Stimulated activated CD8-positive, alpha-beta memory T cell treated with anti-CD3 and anti-CD28 coated beads, Interleukin-4, amount 100 ng/mL, for 24 hours (primary cell): ENCODE data around the gene CALR3.
"Not testable (repeated sequence)": the region's sequence is repeated elsewhere in the genome, so short reads cannot be mapped to it uniquely, and the experiment has no call there.

Experiments
- DNase-seq: peaks from one replicate; pipeline ENCODE4 v3.0.0-alpha.2; 2020; ENCODE audit warnings: low read depth

The CALR3 gene

GRCh38 chr19:16496613-16496983, 631 bp upstream of the CALR3 start:
- no peak for DNase-seq

DNA sequence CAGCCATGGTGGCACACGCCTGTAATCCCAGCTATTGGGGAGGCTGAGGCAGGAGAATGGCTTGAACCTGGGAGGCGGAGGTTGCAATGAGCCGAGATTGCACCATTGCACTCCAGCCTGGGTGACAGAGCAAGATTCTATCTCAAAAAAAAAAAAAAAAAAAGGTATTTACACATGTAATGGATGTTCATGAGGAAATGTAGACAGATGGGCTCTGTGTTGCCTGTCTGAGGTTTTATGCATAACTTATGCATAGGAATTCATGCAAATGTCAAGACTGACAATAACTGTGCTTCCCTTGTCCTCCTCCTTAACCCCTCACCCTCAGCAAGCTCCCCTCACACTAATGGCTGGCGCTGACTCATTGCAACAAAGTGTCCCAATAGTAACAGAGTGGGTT, 9.5 kb downstream of the CALR3 start:
- not testable (repeated sequence) for DNase-seq

DNA sequence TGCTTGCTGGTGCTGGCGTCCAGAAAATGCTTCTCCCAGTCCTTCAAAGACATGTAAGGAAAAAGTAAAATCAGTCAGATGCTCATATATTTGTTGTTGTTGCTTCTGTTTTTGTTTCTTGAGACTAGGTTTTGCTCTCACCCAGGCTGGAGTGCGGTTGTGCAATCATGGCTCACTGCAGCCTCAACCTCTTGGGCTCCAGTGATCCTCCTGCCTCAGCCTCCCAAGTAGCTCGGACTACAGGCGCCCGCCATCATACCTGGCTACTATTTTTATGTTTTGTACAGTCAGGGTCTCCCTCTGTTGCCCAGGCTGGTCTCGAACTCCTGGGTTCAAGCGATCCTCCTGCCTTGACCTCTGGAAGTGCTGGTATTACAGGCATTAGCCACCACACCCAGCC, 13.2 kb downstream of the CALR3 start:
- DNase-seq: no peak

- DNase-seq: no peak
These were observed 18.7 kb downstream of the CALR3 start for GRCh38 chr19:16477311-16477710.

DNA sequence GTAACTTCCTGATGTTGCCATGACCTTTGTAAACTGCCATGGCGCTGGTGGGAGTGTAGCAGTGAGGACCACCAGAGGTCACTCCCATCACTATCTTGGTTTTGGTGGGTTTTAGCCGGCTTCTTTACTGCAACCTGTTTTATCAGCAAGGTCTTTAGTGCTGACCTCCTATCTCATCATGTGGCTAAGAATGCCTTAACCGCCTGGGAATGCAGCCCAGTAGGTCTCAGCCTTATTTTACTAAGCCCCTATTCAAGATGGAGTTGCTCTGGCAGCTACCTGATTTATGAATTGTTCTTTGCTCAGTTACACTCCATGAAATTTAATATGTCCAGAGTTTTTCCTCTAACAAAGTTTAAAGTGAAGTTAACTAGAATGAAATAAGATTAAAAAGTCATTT, 19.6 kb downstream of the CALR3 start:
- DNase-seq: no peak

DNA sequence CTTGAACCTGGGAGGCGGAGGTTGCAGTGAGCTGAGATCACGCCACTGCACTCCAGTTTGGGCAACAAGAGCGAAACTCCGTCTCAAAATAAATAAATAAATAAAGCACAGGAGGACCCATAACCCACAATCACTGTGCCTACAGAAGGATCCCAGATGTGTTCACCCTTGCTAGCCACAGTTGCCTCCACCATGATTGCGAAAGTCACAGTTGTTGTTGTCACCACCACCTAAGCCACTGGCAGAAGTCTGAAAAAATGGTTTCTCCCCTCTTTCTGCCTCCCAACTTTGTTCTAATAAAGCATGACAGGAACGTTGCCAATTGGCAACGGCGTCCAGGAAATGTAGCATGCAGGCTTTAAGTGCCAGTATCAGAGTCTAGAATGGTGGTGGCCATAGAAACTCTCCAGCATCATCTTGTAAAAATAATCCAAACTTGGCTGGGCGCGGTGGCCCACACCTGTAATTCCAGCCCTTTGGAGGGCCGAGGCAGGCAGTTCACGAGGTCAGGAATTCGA, 22.0 kb downstream of the CALR3 start:
- DNase-seq: no peak

DNA sequence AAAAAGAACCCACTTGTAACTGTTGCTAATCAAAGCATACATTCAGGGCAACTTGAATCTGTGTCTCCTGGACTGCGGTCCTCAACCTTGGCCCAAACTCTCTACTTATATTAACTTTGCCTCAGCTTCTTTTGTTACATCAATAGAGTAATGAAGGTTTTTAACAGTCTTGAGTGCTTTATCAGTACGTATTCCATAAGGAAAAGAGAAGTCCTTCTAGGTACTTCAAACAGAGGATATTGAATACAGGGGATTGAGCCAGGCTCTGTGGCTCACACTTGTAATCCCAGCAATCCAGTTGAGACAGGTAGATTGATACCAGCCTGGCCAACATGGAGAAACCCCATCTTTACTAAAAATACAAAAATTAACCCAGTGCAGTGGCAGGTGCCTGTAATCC, 23.0 kb downstream of the CALR3 start:
- no peak for DNase-seq

DNA sequence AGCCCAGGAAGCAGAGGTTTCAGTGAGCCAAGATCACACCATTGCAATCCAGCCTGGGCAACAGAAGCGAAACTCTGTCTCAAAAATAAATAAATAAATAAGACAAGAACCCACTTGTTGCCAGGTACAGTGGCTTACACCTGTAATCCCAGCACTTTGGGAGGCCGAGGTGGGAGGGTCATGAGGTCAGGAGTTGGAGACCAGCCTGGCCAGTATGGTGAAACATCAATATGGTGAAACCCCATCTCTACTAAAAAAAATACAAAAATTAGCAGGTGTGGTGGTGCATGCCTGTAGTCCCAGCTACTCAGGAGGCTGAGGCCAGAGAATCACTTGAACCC, 23.4 kb downstream of the CALR3 start:
- DNase-seq: not testable (repeated sequence)

GRCh38 chr19:16470911-16471811, 24.8 kb downstream of the CALR3 start:
- DNase-seq: no peak

- DNase-seq: no peak
These were observed 25.4 kb downstream of the CALR3 start for GRCh38 chr19:16470541-16470910.

DNA sequence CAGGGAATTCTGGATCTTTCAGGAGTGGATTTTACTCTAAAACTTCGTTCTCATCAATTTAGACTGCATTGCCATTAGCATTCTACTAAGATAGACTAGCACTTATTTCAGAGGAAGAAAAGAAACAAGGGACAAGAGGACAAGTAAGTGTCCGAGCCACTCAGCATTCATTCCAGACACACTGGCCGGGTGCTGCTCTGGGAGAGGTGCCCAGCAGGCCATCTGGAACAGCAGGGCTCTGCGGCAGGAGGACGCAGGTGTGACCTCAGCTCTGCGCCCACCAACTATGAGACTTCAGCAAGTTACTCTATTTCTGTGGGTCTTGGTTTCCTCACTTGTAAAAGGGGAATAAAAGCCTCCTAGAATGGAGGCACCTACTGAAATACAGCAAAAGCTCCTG, 28.4 kb downstream of the CALR3 start:
- DNase-seq: no peak

GRCh38 chr19:16466802-16467427, 29.1 kb downstream of the CALR3 start:
- not testable (repeated sequence) for DNase-seq

- no peak for DNase-seq
These were observed 30.7 kb downstream of the CALR3 start for GRCh38 chr19:16465239-16465638.

- DNase-seq: no peak
These were observed 31.9 kb downstream of the CALR3 start for GRCh38 chr19:16463991-16464575.

DNA sequence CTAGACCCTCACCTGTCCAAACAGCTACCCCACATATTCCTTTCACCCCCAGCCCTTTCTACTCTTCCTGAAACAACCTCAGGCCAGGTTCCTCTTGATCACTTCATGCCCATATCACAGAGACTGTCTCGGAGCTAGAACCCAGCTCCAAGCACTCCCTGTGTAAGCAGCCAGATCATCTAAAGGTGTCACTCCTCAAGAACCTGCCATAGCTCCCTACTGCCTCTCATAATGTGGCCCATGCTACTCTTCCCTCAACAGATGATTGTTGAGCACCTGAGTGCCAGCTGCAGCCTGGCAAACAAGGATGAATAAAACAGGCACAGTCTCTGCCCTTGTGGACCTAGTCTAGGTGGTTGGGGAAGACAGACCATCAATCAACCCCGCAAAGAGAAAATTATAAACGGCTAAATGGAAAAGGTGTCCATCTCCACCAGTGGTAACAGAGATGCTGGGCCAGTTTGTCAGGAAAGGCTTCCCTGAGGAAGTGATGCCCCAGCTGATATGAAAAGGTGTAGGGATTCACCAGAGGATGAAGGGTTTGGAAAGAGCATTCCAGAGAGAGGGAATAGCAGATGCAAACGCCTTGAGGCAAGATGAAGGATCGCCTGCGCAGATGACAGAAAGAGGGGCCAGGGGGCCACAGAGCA, 32.5 kb downstream of the CALR3 start:
- no peak for DNase-seq

DNA sequence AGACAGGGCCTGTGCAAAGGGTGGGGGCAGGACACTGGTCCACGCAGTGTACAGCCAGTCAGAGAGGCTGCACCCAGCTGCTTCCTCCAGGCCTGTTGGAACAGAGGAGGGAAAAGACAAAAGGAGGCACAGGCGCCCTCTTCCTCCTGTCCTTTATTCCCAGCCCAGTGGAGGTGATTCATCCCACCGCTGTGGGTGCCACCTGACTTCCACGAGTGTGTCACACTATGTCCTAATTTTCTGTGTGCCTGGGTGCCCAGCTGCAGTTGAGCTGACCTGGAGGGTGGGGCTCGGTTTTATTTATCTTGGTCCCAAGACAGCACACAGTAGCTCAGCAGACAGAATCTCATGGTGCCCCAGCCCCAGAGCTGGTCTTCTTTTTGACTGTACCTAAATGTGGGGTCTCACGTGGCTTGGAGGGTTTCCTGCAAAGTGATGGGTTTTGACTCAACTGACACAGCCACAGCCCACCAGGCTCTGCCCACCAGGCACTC, 33.2 kb downstream of the CALR3 start:
- no peak for DNase-seq

DNA sequence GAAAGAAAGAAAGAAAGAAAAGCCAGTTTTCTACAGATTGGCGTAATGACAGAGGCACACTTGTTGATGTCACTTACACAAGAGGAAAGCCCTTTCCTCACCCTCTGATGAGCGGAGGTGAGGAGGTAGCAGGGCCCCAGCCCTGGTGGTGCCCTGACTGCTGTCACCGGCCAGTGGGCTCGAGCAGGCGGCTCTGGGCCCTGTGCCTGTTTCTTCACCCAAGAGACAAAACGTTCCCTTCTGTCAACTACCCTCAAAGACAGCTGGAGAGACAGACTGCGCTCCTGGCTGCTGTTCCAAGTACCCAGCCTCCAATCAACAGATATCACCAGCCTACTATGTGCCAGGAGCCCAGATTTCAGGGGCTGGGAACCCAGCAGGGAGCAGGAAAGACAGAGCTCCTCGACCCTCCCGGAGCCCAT, 34.3 kb downstream of the CALR3 start:
- no peak for DNase-seq

DNA sequence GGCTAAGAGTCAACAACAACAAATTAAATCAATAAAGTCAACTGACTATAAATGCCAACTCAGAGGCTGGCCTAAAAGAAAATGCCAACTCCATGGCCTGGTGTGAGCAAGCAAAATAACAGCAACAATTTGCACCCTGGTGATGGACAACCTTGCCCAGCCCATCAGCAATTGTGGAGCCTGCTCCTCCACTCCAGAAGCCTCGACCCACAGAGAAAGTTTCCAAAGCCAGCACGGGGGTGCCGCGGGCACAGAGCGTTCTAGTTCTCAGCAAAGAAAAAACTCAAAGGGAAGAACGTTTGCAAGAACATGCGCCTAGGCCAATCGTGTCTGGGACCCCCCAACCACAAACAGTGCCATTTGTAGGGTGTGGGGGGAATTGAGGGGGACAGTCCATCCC, 35.5 kb downstream of the CALR3 start:
- no peak for DNase-seq

DNA sequence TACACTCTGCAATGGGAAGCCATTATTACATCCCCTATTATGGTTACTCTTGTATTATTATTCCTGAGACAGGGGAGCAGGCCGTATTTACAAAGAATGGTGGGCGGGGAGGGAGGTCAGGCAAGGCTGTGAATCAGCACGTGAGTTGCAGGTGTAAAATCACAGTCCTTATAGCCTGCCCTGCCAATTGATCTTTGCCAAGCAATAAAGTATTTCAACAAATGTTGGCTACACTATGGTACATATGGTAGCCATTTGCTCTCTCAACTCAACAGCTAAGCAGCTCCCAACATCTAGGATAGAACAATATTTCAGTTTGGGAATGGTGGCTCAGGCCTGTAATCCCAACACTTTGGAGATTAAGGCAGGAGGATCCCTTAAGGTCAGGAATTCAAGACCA, 36.3 kb downstream of the CALR3 start:
- DNase-seq: no peak

- no peak for DNase-seq
These were observed 37.3 kb downstream of the CALR3 start for GRCh38 chr19:16458391-16459341.

DNA sequence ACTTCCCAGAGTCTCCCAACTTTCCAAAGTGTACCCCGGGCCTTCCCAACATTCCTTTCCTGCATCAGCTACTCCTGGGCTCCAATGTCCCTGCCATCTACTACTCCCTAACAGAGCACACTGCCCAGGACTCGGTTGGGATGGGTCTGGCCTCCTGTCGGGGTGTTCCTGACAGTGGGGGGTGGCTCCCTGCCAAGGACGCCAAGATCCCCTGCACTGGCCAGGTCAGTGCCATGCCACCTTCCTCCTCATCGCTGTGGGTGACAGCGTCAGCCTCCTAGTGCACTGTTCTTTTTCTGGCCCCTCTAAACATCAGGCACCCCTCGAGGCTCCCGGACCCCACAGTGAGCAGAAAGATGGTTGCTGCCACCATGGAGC, 38.0 kb downstream of the CALR3 start:
- no peak for DNase-seq
